Chondrocyte (in vitro differentiated cells): ENCODE data around the gene BLTP3B. TPM values are rescaled to one million over a fixed set of nuclear protein-coding genes. Genes with fewer than 3 reads are reported as not detected.

Experiments
- DNase-seq: peaks from one replicate; pipeline ENCODE4 v3.0.0; 2021; ENCODE audit warnings: mixed read lengths, low spot score
- H3K27ac Mint-ChIP-seq: one replicate; pipeline ENCODE4 v1.8.0; 2021; ENCODE audit warnings: mild to moderate bottlenecking, moderate library complexity, mixed read lengths; ENCODE audit not compliant: unreplicated experiment
- H3K27me3 Mint-ChIP-seq: 2 replicates; pipeline ENCODE4 v1.8.0; 2021; ENCODE audit warnings: low read depth, mixed read lengths
- H3K36me3 Mint-ChIP-seq: 2 replicates; pipeline ENCODE4 v1.8.0; 2021; ENCODE audit warnings: low read depth, mixed read lengths
- H3K4me1 Mint-ChIP-seq: 2 replicates; pipeline ENCODE4 v1.8.0; 2021; ENCODE audit warnings: low read depth, mild to moderate bottlenecking, mixed read lengths
- H3K4me3 Mint-ChIP-seq: one replicate; pipeline ENCODE4 v1.8.0; 2021; ENCODE audit warnings: mild to moderate bottlenecking, moderate library complexity, mixed read lengths; ENCODE audit not compliant: unreplicated experiment
- H3K9me3 Mint-ChIP-seq: 2 replicates; pipeline ENCODE4 v1.8.0; 2021; ENCODE audit warnings: low read depth, mixed read lengths
- CTCF ChIP-seq: fragments of 200-600 bp; sonication (generic); IDR thresholded peaks from 2 replicates; pipeline ENCODE4 v1.5.0; 2021; ENCODE audit warnings: antibody characterized with exemption, mild to moderate bottlenecking, moderate library complexity
- microRNA-seq: library from miRNA; unstranded; fragments of <30 nt; microRNA quantifications from one replicate; pipeline ENCODE4 v1.2.0, GENCODE V29; 2020; ENCODE audit warnings: borderline number of aligned reads
- total RNA-seq: library from RNA; stranded (reverse); gene quantifications from 3 replicates; pipeline ENCODE4 v1.2.1, GENCODE V29; 2021

BLTP3B gene
- total RNA-seq, 1 donor from 2014 or later: 13.9 TPM

- no peak for DNase-seq
- no peaks in the 10 kb centered on the region for H3K4me1 Mint-ChIP-seq
- no peak overlapping the region for H3K4me3 Mint-ChIP-seq
- H3K27ac Mint-ChIP-seq: no peak overlapping the region
- H3K27me3 Mint-ChIP-seq: no peaks in the 10 kb centered on the region
- H3K36me3 Mint-ChIP-seq: peaks cover 5% of the 10 kb centered on the region
- peaks cover 7% of the 10 kb centered on the region for H3K9me3 Mint-ChIP-seq
- TF ChIP-seq CTCF: no peak
Measured at GRCh38 chr12:100106861-100107260, 35.8 kb downstream of the BLTP3B start.

- Mint-ChIP-seq H3K36me3 (peaks cover 5% of the 10 kb centered on the region), H3K4me1 (no peaks in the 10 kb centered on the region), H3K4me3 (no peak overlapping the region), H3K9me3 (peaks cover 7% of the 10 kb centered on the region), H3K27ac (no peak overlapping the region), H3K27me3 (no peaks in the 10 kb centered on the region)
- no peak for TF ChIP-seq CTCF
- DNase-seq: no peak
Measured at GRCh38 chr12:100105661-100106060, 37.0 kb downstream of the BLTP3B start.

- Mint-ChIP-seq H3K27ac (no peak overlapping the region), H3K9me3 (no peaks in the 10 kb centered on the region), H3K36me3 (peaks cover 5% of the 10 kb centered on the region), H3K4me1 (no peaks in the 10 kb centered on the region), H3K27me3 (no peaks in the 10 kb centered on the region), H3K4me3 (no peak overlapping the region)
- DNase-seq: no peak
- no peak for TF ChIP-seq CTCF
Measured at GRCh38 chr12:100101000-100101399, 41.7 kb downstream of the BLTP3B start.

Small RNA genes lying within 50 kb of the gene (microRNA-seq; reads per million reads assigned to microRNA genes)
- gene MIR1827: not detected

Other genes with a start within 250 kb of the BLTP3B start
- gene ANKS1B, start 157.9 kb downstream of the BLTP3B start, total RNA-seq: 1.8 to 2.3 TPM (median 1.9 TPM) in 3 replicates
- 17.4 to 20.7 TPM (median 20.6 TPM) in 3 replicates for gene ACTR6, start 57.9 kb upstream of the BLTP3B start, total RNA-seq
- gene DEPDC4, start 124.2 kb upstream of the BLTP3B start, total RNA-seq: 0.44 to 1.6 TPM (median 0.57 TPM) in 3 replicates
- gene SCYL2, start 124.3 kb upstream of the BLTP3B start, total RNA-seq: 48.4 to 53.9 TPM (median 48.6 TPM) in 3 replicates
- gene SLC17A8, start 214.2 kb upstream of the BLTP3B start, total RNA-seq: not detected in 3 replicates